IMR-90 (cell line): ENCODE results near the gene PCBP3.

ENCODE experiments used
- CTCF ChIP-seq: conservative IDR thresholded peaks from 2 replicates; pipeline ENCODE4 v1.5.1; 2012; ENCODE audit warnings: mild to moderate bottlenecking, low read depth, low read length, improper control_type of control experiment
- POLR2A ChIP-seq: IDR thresholded peaks from 2 replicates; pipeline ENCODE4 v1.6.1; 2012; ENCODE audit warnings: mild to moderate bottlenecking, low read depth, low read length
- RAD21 ChIP-seq: IDR thresholded peaks from 2 replicates; pipeline ENCODE4 v1.6.1; 2012; ENCODE audit warnings: low read length, improper control_type of control experiment
- RFX5 ChIP-seq: IDR thresholded peaks from 2 replicates; pipeline ENCODE4 v1.8.0; 2012; ENCODE audit warnings: low read depth, mild to moderate bottlenecking, low read length, moderate library complexity

DNA sequence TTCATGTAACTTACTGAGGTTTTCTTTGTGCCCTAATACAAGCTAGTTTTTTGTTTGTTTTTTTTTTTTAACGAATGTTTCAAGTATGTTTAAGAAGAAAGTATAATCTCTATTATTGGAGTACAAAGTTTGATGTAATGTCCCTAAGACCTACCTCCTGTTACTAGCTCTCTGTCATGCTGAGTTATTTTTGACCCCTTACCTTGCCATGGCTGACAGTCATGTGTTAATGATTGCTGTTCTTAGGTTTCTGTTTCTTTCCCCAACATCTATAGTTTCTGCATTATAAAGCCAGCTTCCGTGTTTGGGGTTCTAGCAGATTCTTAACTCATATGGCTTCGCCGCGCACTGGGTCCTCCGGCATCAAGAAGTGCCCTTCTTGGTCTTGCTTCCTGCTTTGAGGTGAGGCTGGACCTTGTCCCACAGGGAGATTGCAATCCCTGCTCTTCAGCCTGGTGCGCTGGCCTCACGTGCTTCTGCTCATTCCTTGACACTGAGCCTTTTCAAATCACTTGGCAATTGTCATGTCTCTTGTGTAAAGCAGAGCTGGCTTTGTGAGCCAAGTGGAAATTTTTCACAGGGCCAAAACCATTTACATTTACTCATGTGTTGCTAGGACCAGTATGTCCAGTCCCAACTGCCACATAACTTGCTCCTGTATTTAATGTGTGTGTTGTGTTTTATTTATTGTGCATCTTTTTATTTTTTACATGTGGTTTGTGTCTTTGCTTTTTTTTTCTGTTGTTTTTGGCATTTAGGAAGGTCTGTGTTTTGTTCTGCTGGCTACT lies 203.0 kb downstream of the PCBP3 start:
- TF ChIP-seq CTCF (no peak), RFX5 (no peak), POLR2A (no peak), RAD21 (no peak)
